ENCODE measurements around the gene GIPC2. TPM values are rescaled to one million over a fixed set of nuclear protein-coding genes. Genes with fewer than 3 reads are reported as not detected.
A peak's percentile ranks its signal among the peaks of the same experiment; 100 is the strongest.
"Not testable (repeated sequence)": the region's sequence is repeated elsewhere in the genome, so short reads cannot be mapped to it uniquely, and the experiment has no call there.

The GIPC2 gene, protein sequence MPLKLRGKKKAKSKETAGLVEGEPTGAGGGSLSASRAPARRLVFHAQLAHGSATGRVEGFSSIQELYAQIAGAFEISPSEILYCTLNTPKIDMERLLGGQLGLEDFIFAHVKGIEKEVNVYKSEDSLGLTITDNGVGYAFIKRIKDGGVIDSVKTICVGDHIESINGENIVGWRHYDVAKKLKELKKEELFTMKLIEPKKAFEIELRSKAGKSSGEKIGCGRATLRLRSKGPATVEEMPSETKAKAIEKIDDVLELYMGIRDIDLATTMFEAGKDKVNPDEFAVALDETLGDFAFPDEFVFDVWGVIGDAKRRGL
- total RNA-seq (0.50 and 0.77 TPM in 2 replicates), polyA plus RNA-seq (0.35 and 0.56 TPM in 2 replicates), polyA minus RNA-seq (ENCODE audit: low replicate concordance) (not detected in 2 replicates)
- polyA plus RNA-seq (2012): 0.30 and 0.51 TPM in 2 replicates

DNA sequence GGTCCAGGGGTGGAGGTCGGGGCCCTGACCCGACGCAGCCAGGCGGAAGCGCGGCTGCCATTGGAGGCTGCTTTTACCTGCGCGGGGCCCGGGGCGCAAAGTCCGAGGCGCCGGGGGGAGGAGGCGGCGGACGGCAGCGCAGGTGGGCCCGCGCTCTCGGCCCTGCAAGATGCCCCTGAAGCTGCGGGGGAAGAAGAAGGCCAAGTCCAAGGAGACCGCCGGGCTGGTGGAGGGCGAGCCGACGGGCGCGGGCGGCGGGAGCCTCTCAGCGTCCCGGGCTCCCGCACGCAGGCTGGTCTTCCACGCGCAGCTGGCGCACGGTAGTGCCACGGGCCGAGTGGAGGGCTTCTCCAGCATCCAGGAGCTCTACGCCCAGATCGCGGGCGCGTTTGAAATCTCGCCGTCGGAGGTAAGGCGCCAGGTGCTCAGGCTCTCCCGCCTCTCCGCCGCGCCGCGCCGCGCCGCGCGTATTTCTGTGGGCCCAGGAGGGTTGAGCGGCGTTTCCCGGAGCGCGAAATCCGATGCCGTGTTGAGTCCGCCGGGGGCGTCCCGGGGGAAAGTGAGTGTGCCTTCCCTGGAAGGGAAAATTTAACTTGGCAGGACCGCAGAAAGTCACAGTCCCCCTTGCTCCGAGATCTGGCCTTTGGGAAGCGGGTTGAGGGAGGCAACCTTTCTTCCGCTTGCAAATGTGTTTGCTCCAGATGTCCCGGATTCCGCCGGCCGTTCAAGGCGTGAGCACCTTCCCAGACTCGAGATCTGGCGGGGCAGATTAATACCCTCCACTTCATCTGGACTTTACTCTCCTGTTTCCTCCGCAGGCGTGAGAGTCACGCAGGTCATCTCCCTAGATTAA lies at the start of gene GIPC2:
Gene GIPC2 (plus strand): TSS at position 41 of the 853 bp plus-strand sequence. CDS start 129 bp downstream, at position 170.
- Histone ChIP-seq H4K20me1 (ENCODE audit: control insufficient read depth, extremely low read depth, insufficient read depth, low read length) (no peaks in the 10 kb centered on the region), H3K27me3 (ENCODE audit: control insufficient read depth, insufficient read depth, low read length) (no peaks in the 10 kb centered on the region), H3K4me1 (ENCODE audit: control insufficient read depth, extremely low read depth, insufficient read depth, low read length) (no peaks in the 10 kb centered on the region), H3K36me3 (ENCODE audit: control insufficient read depth, insufficient read depth, low read length) (no peaks in the 10 kb centered on the region), H3K4me3 (replicated peaks in 1 of 4; ENCODE audit: control extremely low read depth in 1 of 4, insufficient read depth in 1 of 4, low read depth in 3 of 4, low read length in 4 of 4) (peak within 1 kb of the TSS; percentile 39 to 64 (median 53)), H3K27ac (ENCODE audit: insufficient read depth, low read length) (no peak within 1 kb of the TSS), H3K79me2 (ENCODE audit: control insufficient read depth, insufficient read depth, low read length) (no peaks in the 10 kb centered on the region), H3K4me2 (ENCODE audit: extremely low read depth, insufficient read depth, low read length) (peak within 1 kb of the TSS; percentile 90), H3K9me3 (ENCODE audit: control insufficient read depth, insufficient read depth, low read depth, low read length) (no peaks in the 10 kb centered on the region), H2AFZ (ENCODE audit: low read length) (peak within 1 kb of the TSS; percentile 73), H3K9ac (ENCODE audit: insufficient read depth, low read length) (peak within 1 kb of the TSS; percentile 45)
- no peak for TF ChIP-seq EZH2 (IDR thresholded peaks at IDR 0.05; ENCODE audit: low read length, missing control alignments)
- TF ChIP-seq, protein P1, sequence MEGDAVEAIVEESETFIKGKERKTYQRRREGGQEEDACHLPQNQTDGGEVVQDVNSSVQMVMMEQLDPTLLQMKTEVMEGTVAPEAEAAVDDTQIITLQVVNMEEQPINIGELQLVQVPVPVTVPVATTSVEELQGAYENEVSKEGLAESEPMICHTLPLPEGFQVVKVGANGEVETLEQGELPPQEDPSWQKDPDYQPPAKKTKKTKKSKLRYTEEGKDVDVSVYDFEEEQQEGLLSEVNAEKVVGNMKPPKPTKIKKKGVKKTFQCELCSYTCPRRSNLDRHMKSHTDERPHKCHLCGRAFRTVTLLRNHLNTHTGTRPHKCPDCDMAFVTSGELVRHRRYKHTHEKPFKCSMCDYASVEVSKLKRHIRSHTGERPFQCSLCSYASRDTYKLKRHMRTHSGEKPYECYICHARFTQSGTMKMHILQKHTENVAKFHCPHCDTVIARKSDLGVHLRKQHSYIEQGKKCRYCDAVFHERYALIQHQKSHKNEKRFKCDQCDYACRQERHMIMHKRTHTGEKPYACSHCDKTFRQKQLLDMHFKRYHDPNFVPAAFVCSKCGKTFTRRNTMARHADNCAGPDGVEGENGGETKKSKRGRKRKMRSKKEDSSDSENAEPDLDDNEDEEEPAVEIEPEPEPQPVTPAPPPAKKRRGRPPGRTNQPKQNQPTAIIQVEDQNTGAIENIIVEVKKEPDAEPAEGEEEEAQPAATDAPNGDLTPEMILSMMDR (conservative IDR thresholded peaks at IDR 0.05 in 1 of 2, IDR thresholded peaks at IDR 0.05 in 1 of 2; ENCODE audit: low read depth in 1 of 2, low read length in 2 of 2): no peak
- peak; percentile 34 to 43 for DNase-seq (ENCODE audit: low read depth in 2 of 2)

DNA sequence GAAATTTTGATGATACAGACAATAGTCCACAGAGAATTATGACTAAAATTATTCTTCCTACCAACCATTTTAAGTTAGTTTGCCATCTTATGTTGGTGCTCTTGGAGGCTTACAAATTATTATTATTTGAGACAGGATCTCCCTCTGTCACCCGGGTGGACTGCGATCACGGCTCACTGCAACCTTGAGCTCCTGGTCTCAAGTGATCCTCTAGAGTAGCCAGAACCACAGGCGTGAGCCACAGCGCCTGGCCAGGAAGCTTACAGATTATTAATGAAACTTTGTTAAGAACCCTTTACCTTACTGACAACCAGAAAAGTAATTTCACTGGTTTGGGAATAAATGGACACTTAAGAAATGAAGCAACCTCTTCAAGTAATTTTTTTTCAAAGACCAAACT lies 49.0 kb upstream of the GIPC2 start:
- no peaks in the 10 kb centered on the region for H3K27me3 ChIP-seq (ENCODE audit: control insufficient read depth, insufficient read depth, low read length)
- no peak overlapping the region for H3K4me3 ChIP-seq (replicated peaks in 1 of 4; ENCODE audit: control extremely low read depth in 1 of 4, insufficient read depth in 1 of 4, low read depth in 3 of 4, low read length in 4 of 4)
- no peaks in the 10 kb centered on the region for H3K36me3 ChIP-seq (ENCODE audit: control insufficient read depth, insufficient read depth, low read length)
- no peaks in the 10 kb centered on the region for H3K4me1 ChIP-seq (ENCODE audit: control insufficient read depth, extremely low read depth, insufficient read depth, low read length)
- no peak overlapping the region for H3K27ac ChIP-seq (ENCODE audit: insufficient read depth, low read length)
- peaks cover 17% of the 10 kb centered on the region for H3K79me2 ChIP-seq (ENCODE audit: control insufficient read depth, insufficient read depth, low read length)
- TF ChIP-seq, protein P1 (conservative IDR thresholded peaks at IDR 0.05 in 1 of 2, IDR thresholded peaks at IDR 0.05 in 1 of 2; ENCODE audit: low read depth in 1 of 2, low read length in 2 of 2): no peak
- no peak for TF ChIP-seq EZH2 (IDR thresholded peaks at IDR 0.05; ENCODE audit: low read length, missing control alignments)
- DNase-seq (ENCODE audit: low read depth in 2 of 2): no peak
- H3K9me3 ChIP-seq (ENCODE audit: control insufficient read depth, insufficient read depth, low read depth, low read length): no peaks in the 10 kb centered on the region
- H4K20me1 ChIP-seq (ENCODE audit: control insufficient read depth, extremely low read depth, insufficient read depth, low read length): no peaks in the 10 kb centered on the region
- no peak overlapping the region for H3K9ac ChIP-seq (ENCODE audit: insufficient read depth, low read length)
- no peak overlapping the region for H3K4me2 ChIP-seq (ENCODE audit: extremely low read depth, insufficient read depth, low read length)
- no peak overlapping the region for H2AFZ ChIP-seq (ENCODE audit: low read length)

DNA sequence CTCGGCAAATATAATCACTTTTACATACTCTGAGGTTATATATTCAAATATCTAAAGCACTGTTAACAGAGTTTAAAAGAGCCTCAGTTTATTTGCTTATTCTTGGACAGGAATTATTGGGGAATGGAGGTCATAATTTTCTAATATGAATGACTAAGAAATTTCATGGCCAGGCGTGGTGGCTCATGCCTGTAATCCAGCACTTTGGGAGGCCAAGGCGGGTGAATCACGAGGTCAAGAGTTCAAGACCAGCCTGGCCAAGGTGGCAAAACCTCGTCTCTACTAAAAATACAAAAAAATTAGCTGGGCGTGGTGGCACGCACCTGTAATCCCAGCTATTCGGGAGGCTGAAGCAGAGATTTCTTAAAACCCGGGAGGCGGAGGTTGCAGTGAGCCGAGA lies 45.2 kb upstream of the GIPC2 start:
- not testable (repeated sequence) for H3K27ac ChIP-seq (ENCODE audit: insufficient read depth, low read length); H2AFZ ChIP-seq (ENCODE audit: low read length); H4K20me1 ChIP-seq (ENCODE audit: control insufficient read depth, extremely low read depth, insufficient read depth, low read length); H3K9ac ChIP-seq (ENCODE audit: insufficient read depth, low read length); H3K27me3 ChIP-seq (ENCODE audit: control insufficient read depth, insufficient read depth, low read length); H3K4me1 ChIP-seq (ENCODE audit: control insufficient read depth, extremely low read depth, insufficient read depth, low read length); H3K4me3 ChIP-seq (replicated peaks in 1 of 4; ENCODE audit: control extremely low read depth in 1 of 4, insufficient read depth in 1 of 4, low read depth in 3 of 4, low read length in 4 of 4); H3K4me2 ChIP-seq (ENCODE audit: extremely low read depth, insufficient read depth, low read length); DNase-seq (ENCODE audit: low read depth in 2 of 2); H3K9me3 ChIP-seq (ENCODE audit: control insufficient read depth, insufficient read depth, low read depth, low read length); H3K36me3 ChIP-seq (ENCODE audit: control insufficient read depth, insufficient read depth, low read length)
- H3K79me2 ChIP-seq (ENCODE audit: control insufficient read depth, insufficient read depth, low read length): peaks cover 11% of the 10 kb centered on the region

Measured in fibroblast of lung (primary cell).